ENCODE data around the gene BTG4.

The BTG4 gene

GRCh38 chr11:111500481-111500880 lies 11.7 kb downstream of the BTG4 start:
- in situ Hi-C loops (cut with MboI; ENCODE audit: low sequenced_read_pairs), result no loop called here

- in situ Hi-C loops (cut with MboI; ENCODE audit: low sequenced_read_pairs), result no loop called here
These were observed 12.7 kb downstream of the BTG4 start for GRCh38 chr11:111499483-111499882.

GRCh38 chr11:111494040-111494439 lies 18.1 kb downstream of the BTG4 start:
- in situ Hi-C loops (cut with MboI; ENCODE audit: low sequenced_read_pairs), result no loop called here

- in situ Hi-C loops (cut with MboI; ENCODE audit: low sequenced_read_pairs), result no loop called here
These were observed 21.7 kb downstream of the BTG4 start for GRCh38 chr11:111490496-111490895.

GRCh38 chr11:111483431-111483830 lies 28.8 kb downstream of the BTG4 start:
- in situ Hi-C loops (cut with MboI; ENCODE audit: low sequenced_read_pairs), result no loop called here

GRCh38 chr11:111479666-111480065 lies 32.5 kb downstream of the BTG4 start:
- in situ Hi-C loops (cut with MboI; ENCODE audit: low sequenced_read_pairs), result no loop called here

- in situ Hi-C loops (cut with MboI; ENCODE audit: low sequenced_read_pairs), result no loop called here
These were observed 34.3 kb downstream of the BTG4 start for GRCh38 chr11:111477898-111478297.

- in situ Hi-C loops (cut with MboI; ENCODE audit: low sequenced_read_pairs), result no loop called here
These were observed 35.2 kb downstream of the BTG4 start for GRCh38 chr11:111476956-111477355.

- in situ Hi-C loops (cut with MboI; ENCODE audit: low sequenced_read_pairs), result no loop called here
These were observed 35.8 kb downstream of the BTG4 start for GRCh38 chr11:111476366-111476765.

- in situ Hi-C loops (cut with MboI; ENCODE audit: low sequenced_read_pairs), result no loop called here
These were observed 37.8 kb downstream of the BTG4 start for GRCh38 chr11:111474432-111474831.

GRCh38 chr11:111472228-111472627 lies 40.0 kb downstream of the BTG4 start:
- in situ Hi-C loops (cut with MboI; ENCODE audit: low sequenced_read_pairs), result no loop called here

GRCh38 chr11:111469200-111469599 lies 43.0 kb downstream of the BTG4 start:
- in situ Hi-C loops (cut with MboI; ENCODE audit: low sequenced_read_pairs), result no loop called here

- in situ Hi-C loops (cut with MboI; ENCODE audit: low sequenced_read_pairs), result no loop called here
These were observed 45.6 kb downstream of the BTG4 start for GRCh38 chr11:111466615-111467014.

- in situ Hi-C loops (cut with MboI; ENCODE audit: low sequenced_read_pairs), result no loop called here
These were observed 46.8 kb downstream of the BTG4 start for GRCh38 chr11:111465400-111465799.

GRCh38 chr11:111463276-111463675 lies 48.9 kb downstream of the BTG4 start:
- in situ Hi-C loops (cut with MboI; ENCODE audit: low sequenced_read_pairs), result no loop called here

- in situ Hi-C loops (cut with MboI; ENCODE audit: low sequenced_read_pairs), result no loop called here
These were observed 49.9 kb downstream of the BTG4 start for GRCh38 chr11:111462329-111462728.

GRCh38 chr11:111461460-111462235 lies 50.5 kb downstream of the BTG4 start:
- in situ Hi-C loops (cut with MboI; ENCODE audit: low sequenced_read_pairs), result no loop called here

- in situ Hi-C loops (cut with MboI; ENCODE audit: low sequenced_read_pairs), result no loop called here
These were observed 51.3 kb downstream of the BTG4 start for GRCh38 chr11:111460856-111461255.

- in situ Hi-C loops (cut with MboI; ENCODE audit: low sequenced_read_pairs), result no loop called here
These were observed 51.8 kb downstream of the BTG4 start for GRCh38 chr11:111460340-111460739.

GRCh38 chr11:111459506-111460270 lies 52.5 kb downstream of the BTG4 start:
- in situ Hi-C loops (cut with MboI; ENCODE audit: low sequenced_read_pairs), result no loop called here

- in situ Hi-C loops (cut with MboI; ENCODE audit: low sequenced_read_pairs), result no loop called here
These were observed 54.3 kb downstream of the BTG4 start for GRCh38 chr11:111457731-111458368.

Measured in hTERT RPE-1 (cell line).